AG04450 (cell line): ENCODE results near the gene AGK. TPM values are rescaled to one million over a fixed set of nuclear protein-coding genes. Genes with fewer than 3 reads are reported as not detected.

ENCODE experiments used
- CTCF ChIA-PET: fragments of 300-600, 350-600 bp; formaldehyde crosslinking; extraction: SDS; loops from one replicate; lab custom pipeline; 2022; ENCODE audit warnings: antibody characterized with exemption, inconsistent platforms; lab: Charles Lee
- POLR2A ChIA-PET: fragments of 350-600 bp; formaldehyde crosslinking; extraction: SDS; loops from one replicate; lab custom pipeline; 2021; ENCODE audit warnings: antibody characterized with exemption, inconsistent platforms; lab: Yijun Ruan, JAX
- DNase-seq: peaks from one replicate; pipeline ENCODE4 v3.0.0-alpha.2; 2011; ENCODE audit warnings: low read depth, low spot score
- H3K27ac ChIP-seq: one replicate; pipeline ENCODE4 v1.5.1; 2012; ENCODE audit warnings: low read depth, low read length, control low read depth
- H3K27me3 ChIP-seq: one replicate; pipeline ENCODE4 v1.6.0; 2012; ENCODE audit warnings: low read length; ENCODE audit not compliant: control insufficient read depth, insufficient read depth
- H3K4me3 ChIP-seq: 2 replicates; pipeline ENCODE4 v1.5.1; 2011; ENCODE audit warnings: mild to moderate bottlenecking, low read depth, low read length, control low read depth
- H3K9me3 ChIP-seq: 2 replicates; pipeline ENCODE4 v1.5.1; 2012; ENCODE audit warnings: low read length; ENCODE audit not compliant: control insufficient read depth, insufficient read depth
- polyA plus RNA-seq: library from polyadenylated mRNA; depleted of rRNA; stranded (reverse); fragments of >200 nt; gene quantifications from 2 replicates; pipeline ENCODE4 v1.2.3, GENCODE V29; 2011
- TF ChIP-seq, protein P1 (sequence below): IDR thresholded peaks from 2 replicates; pipeline ENCODE4 v1.5.1; 2011; ENCODE audit warnings: low read depth, low read length, control low read depth, inconsistent platforms

The AGK gene
- polyA plus RNA-seq, 1 experiment: 42.5 TPM

DNA sequence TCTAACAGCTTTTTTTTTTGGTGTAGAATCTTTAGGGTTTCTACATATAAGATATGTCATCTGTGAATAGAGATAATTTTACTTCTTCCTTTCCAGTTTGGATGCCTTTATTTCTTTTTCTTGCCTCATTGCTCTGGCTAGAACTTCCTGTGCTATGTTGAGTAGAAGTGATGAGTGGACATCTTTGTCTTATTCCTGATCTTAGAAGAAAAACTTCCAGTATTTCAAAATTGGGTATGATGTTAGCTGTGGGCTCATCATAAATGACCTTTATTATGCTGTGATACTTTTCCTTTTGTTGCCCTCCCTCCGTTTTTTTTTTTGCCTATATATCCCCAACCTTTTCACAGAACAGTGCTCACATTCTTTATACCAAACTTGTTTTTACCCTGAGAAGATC, 8.8 kb downstream of the AGK start:
- DNase-seq: no peak
- Histone ChIP-seq H3K27ac (no peak overlapping the region), H3K9me3 (no peaks in the 10 kb centered on the region), H3K4me3 (no peak overlapping the region), H3K27me3 (no peaks in the 10 kb centered on the region)
- ChIA-PET CTCF (interaction anchor here (0.6 to 0.7 kb wide), 2 partner anchors 83 to 1306 kb away, joined by 4 read pairs; no protein-coding TSS in a partner anchor), POLR2A (no interaction called here)
- TF ChIP-seq, protein P1, sequence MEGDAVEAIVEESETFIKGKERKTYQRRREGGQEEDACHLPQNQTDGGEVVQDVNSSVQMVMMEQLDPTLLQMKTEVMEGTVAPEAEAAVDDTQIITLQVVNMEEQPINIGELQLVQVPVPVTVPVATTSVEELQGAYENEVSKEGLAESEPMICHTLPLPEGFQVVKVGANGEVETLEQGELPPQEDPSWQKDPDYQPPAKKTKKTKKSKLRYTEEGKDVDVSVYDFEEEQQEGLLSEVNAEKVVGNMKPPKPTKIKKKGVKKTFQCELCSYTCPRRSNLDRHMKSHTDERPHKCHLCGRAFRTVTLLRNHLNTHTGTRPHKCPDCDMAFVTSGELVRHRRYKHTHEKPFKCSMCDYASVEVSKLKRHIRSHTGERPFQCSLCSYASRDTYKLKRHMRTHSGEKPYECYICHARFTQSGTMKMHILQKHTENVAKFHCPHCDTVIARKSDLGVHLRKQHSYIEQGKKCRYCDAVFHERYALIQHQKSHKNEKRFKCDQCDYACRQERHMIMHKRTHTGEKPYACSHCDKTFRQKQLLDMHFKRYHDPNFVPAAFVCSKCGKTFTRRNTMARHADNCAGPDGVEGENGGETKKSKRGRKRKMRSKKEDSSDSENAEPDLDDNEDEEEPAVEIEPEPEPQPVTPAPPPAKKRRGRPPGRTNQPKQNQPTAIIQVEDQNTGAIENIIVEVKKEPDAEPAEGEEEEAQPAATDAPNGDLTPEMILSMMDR: no peak

DNA sequence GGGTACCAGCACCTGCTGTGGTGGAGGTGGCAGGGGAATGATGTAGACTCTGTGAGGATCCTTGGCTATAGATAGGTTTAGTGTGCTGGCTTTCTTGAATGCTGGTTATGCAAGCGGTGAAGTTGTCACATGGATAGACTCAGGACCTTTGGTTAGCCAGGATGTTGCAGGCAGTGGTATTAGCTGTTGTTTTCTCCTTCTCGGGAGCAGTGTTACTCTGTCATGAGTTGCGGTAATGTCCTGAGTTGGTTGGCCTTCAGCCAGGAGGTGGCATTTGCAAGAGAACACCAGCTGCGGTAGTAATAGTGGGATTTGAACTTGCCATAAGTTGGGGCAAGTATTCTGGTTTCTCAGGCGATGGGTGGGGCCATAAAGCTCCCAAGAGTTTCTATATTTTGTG, 10.8 kb downstream of the AGK start:
- CTCF ChIA-PET: no interaction called here
- POLR2A ChIA-PET: no interaction called here
- H3K27me3 ChIP-seq: no peaks in the 10 kb centered on the region
- TF ChIP-seq, protein P1: no peak
- DNase-seq: no peak
- no peak overlapping the region for H3K27ac ChIP-seq
- no peaks in the 10 kb centered on the region for H3K9me3 ChIP-seq
- H3K4me3 ChIP-seq: no peak overlapping the region

DNA sequence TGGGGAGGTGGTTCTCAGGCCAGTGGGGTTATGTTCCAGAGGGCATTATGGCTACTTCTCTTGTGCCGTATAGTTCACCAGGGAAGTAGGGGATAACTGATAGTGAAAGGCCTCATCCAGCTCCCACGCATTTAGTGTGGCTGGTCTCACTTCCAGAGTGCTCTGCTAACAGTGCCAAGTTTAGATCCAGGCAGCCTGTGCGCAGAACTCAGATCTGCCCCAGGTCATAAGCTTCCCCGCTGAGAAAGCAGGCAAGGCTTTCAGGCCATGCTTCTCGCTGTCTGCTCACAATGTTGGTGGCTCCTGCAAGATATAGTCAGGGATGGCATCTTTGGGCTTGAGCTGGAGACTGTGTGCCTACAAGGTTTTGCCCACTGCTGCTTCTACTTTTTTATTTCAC, 11.3 kb downstream of the AGK start:
- H3K27ac ChIP-seq: no peak overlapping the region
- no peaks in the 10 kb centered on the region for H3K27me3 ChIP-seq
- ChIA-PET CTCF (no interaction called here), POLR2A (no interaction called here)
- TF ChIP-seq, protein P1: no peak
- no peaks in the 10 kb centered on the region for H3K9me3 ChIP-seq
- H3K4me3 ChIP-seq: no peak overlapping the region
- no peak for DNase-seq

DNA sequence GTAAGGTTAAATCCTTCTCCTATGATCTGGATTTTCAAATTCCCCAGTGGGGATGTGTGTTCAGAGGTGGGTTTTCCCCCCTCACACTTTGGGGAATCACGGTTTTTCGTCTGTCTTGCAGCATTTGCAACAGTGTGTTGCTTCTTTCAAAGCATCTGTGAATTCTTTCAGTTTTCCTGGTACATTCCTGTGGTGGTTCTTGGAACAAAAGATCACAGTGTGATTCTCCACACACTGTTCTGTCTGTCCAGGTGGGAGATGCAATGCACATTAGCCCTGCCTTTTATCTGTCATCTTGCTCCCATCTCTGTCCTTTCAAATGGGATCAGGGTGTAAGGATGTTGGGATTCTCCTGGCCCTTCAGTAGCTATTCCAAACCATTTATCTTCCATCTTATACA, 11.8 kb downstream of the AGK start:
- Histone ChIP-seq H3K27ac (no peak overlapping the region), H3K4me3 (no peak overlapping the region), H3K27me3 (no peaks in the 10 kb centered on the region), H3K9me3 (no peaks in the 10 kb centered on the region)
- TF ChIP-seq, protein P1: no peak
- no peak for DNase-seq
- POLR2A ChIA-PET: no interaction called here
- CTCF ChIA-PET: no interaction called here

DNA sequence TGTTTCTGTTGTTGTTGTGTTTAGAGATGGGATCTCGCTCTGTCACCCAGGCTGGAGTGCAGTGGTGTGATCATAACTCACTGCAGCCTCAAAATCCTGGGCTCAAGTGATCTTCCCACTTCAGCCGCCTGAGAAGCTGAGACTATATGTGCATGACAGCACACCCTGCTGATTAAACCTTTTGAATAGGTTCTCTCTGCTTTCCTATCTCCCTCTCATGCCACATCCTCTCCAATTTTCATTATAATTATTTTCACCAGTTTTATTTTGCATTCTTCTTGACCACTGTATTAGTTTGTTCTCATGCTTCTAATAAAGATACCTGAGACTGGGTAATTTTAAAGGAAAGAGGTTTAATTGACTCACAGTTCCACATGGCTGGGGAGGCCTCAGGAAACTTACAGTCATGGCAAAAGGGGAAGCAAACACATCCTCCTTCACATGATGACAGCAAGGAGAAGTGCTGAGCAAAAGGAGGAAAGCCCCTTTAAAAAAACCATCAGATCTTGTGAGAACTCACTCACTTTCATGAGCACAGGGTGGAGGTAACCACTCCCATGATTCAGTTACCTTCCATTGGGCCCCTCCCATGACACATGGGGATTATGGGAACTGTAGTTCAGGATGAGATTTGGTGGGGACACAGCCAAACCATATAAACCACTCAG, 12.9 kb downstream of the AGK start:
- H3K4me3 ChIP-seq: no peak overlapping the region
- POLR2A ChIA-PET: no interaction called here
- H3K9me3 ChIP-seq: no peaks in the 10 kb centered on the region
- no peaks in the 10 kb centered on the region for H3K27me3 ChIP-seq
- TF ChIP-seq, protein P1: no peak
- no peak overlapping the region for H3K27ac ChIP-seq
- no peak for DNase-seq
- CTCF ChIA-PET: no interaction called here
